ENCODE measurements around the gene PTGIS.

PTGIS gene

GRCh38 chr20:49480236-49480635 lies 87.7 kb downstream of the PTGIS start:
- H3K27me3 ChIP-seq (ENCODE audit: control insufficient read depth, insufficient read depth, low read length): peaks cover 28% of the 10 kb centered on the region
- H3K9me3 ChIP-seq (ENCODE audit: control insufficient read depth, low read depth, low read length): no peaks in the 10 kb centered on the region
- H3K4me3 ChIP-seq (ENCODE audit: low read length): no peak overlapping the region
- no peaks in the 10 kb centered on the region for H3K4me1 ChIP-seq (ENCODE audit: control insufficient read depth, low read depth, low read length)
- no peak overlapping the region for H3K9ac ChIP-seq (ENCODE audit: low read length)
- no peaks in the 10 kb centered on the region for H3K36me3 ChIP-seq (ENCODE audit: control insufficient read depth, low read depth, low read length)
- H3K27ac ChIP-seq (ENCODE audit: low read length): no peak overlapping the region

GRCh38 chr20:49479785-49480184 lies 88.2 kb downstream of the PTGIS start:
- no peaks in the 10 kb centered on the region for H3K9me3 ChIP-seq (ENCODE audit: control insufficient read depth, low read depth, low read length)
- H3K36me3 ChIP-seq (ENCODE audit: control insufficient read depth, low read depth, low read length): no peaks in the 10 kb centered on the region
- H3K27ac ChIP-seq (ENCODE audit: low read length): no peak overlapping the region
- no peak overlapping the region for H3K9ac ChIP-seq (ENCODE audit: low read length)
- no peaks in the 10 kb centered on the region for H3K4me1 ChIP-seq (ENCODE audit: control insufficient read depth, low read depth, low read length)
- H3K4me3 ChIP-seq (ENCODE audit: low read length): no peak overlapping the region
- peaks cover 24% of the 10 kb centered on the region for H3K27me3 ChIP-seq (ENCODE audit: control insufficient read depth, insufficient read depth, low read length)

GRCh38 chr20:49478754-49479689 lies 88.9 kb downstream of the PTGIS start:
- no peak overlapping the region for H3K4me3 ChIP-seq (ENCODE audit: low read length)
- no peak overlapping the region for H3K27ac ChIP-seq (ENCODE audit: low read length)
- peaks cover 18% of the 10 kb centered on the region for H3K27me3 ChIP-seq (ENCODE audit: control insufficient read depth, insufficient read depth, low read length)
- H3K9ac ChIP-seq (ENCODE audit: low read length): no peak overlapping the region
- H3K4me1 ChIP-seq (ENCODE audit: control insufficient read depth, low read depth, low read length): no peaks in the 10 kb centered on the region
- H3K36me3 ChIP-seq (ENCODE audit: control insufficient read depth, low read depth, low read length): no peaks in the 10 kb centered on the region
- no peaks in the 10 kb centered on the region for H3K9me3 ChIP-seq (ENCODE audit: control insufficient read depth, low read depth, low read length)

- no peak overlapping the region for H3K4me3 ChIP-seq (ENCODE audit: low read length)
- H3K4me1 ChIP-seq (ENCODE audit: control insufficient read depth, low read depth, low read length): no peaks in the 10 kb centered on the region
- no peak overlapping the region for H3K27ac ChIP-seq (ENCODE audit: low read length)
- H3K27me3 ChIP-seq (ENCODE audit: control insufficient read depth, insufficient read depth, low read length): peaks cover 14% of the 10 kb centered on the region
- no peaks in the 10 kb centered on the region for H3K36me3 ChIP-seq (ENCODE audit: control insufficient read depth, low read depth, low read length)
- no peak overlapping the region for H3K9ac ChIP-seq (ENCODE audit: low read length)
- H3K9me3 ChIP-seq (ENCODE audit: control insufficient read depth, low read depth, low read length): no peaks in the 10 kb centered on the region
These were observed 89.7 kb downstream of the PTGIS start for GRCh38 chr20:49478266-49478665.

- Histone ChIP-seq H3K4me1 (ENCODE audit: control insufficient read depth, low read depth, low read length) (no peaks in the 10 kb centered on the region), H3K9ac (ENCODE audit: low read length) (no peak overlapping the region), H3K27me3 (ENCODE audit: control insufficient read depth, insufficient read depth, low read length) (peaks cover 9% of the 10 kb centered on the region), H3K4me3 (ENCODE audit: low read length) (no peak overlapping the region), H3K36me3 (ENCODE audit: control insufficient read depth, low read depth, low read length) (no peaks in the 10 kb centered on the region), H3K27ac (ENCODE audit: low read length) (no peak overlapping the region), H3K9me3 (ENCODE audit: control insufficient read depth, low read depth, low read length) (no peaks in the 10 kb centered on the region)
These were observed 90.7 kb downstream of the PTGIS start for GRCh38 chr20:49477200-49477599.

GRCh38 chr20:49476016-49476355 lies 92.0 kb downstream of the PTGIS start:
- Histone ChIP-seq H3K27ac (ENCODE audit: low read length) (no peak overlapping the region), H3K9me3 (ENCODE audit: control insufficient read depth, low read depth, low read length) (no peaks in the 10 kb centered on the region), H3K4me3 (ENCODE audit: low read length) (no peak overlapping the region), H3K9ac (ENCODE audit: low read length) (no peak overlapping the region), H3K4me1 (ENCODE audit: control insufficient read depth, low read depth, low read length) (no peaks in the 10 kb centered on the region), H3K27me3 (ENCODE audit: control insufficient read depth, insufficient read depth, low read length) (no peaks in the 10 kb centered on the region), H3K36me3 (ENCODE audit: control insufficient read depth, low read depth, low read length) (no peaks in the 10 kb centered on the region)

- Histone ChIP-seq H3K9me3 (ENCODE audit: control insufficient read depth, low read depth, low read length) (no peaks in the 10 kb centered on the region), H3K4me1 (ENCODE audit: control insufficient read depth, low read depth, low read length) (no peaks in the 10 kb centered on the region), H3K36me3 (ENCODE audit: control insufficient read depth, low read depth, low read length) (no peaks in the 10 kb centered on the region), H3K27me3 (ENCODE audit: control insufficient read depth, insufficient read depth, low read length) (no peaks in the 10 kb centered on the region), H3K27ac (ENCODE audit: low read length) (no peak overlapping the region), H3K9ac (ENCODE audit: low read length) (no peak overlapping the region), H3K4me3 (ENCODE audit: low read length) (no peak overlapping the region)
These were observed 92.5 kb downstream of the PTGIS start for GRCh38 chr20:49475292-49476015.

GRCh38 chr20:49471397-49471796 lies 96.5 kb downstream of the PTGIS start:
- H3K9me3 ChIP-seq (ENCODE audit: control insufficient read depth, low read depth, low read length): no peaks in the 10 kb centered on the region
- H3K36me3 ChIP-seq (ENCODE audit: control insufficient read depth, low read depth, low read length): no peaks in the 10 kb centered on the region
- H3K9ac ChIP-seq (ENCODE audit: low read length): no peak overlapping the region
- H3K4me3 ChIP-seq (ENCODE audit: low read length): no peak overlapping the region
- H3K27me3 ChIP-seq (ENCODE audit: control insufficient read depth, insufficient read depth, low read length): no peaks in the 10 kb centered on the region
- H3K27ac ChIP-seq (ENCODE audit: low read length): no peak overlapping the region
- no peaks in the 10 kb centered on the region for H3K4me1 ChIP-seq (ENCODE audit: control insufficient read depth, low read depth, low read length)

- Histone ChIP-seq H3K36me3 (ENCODE audit: control insufficient read depth, low read depth, low read length) (no peaks in the 10 kb centered on the region), H3K27ac (ENCODE audit: low read length) (no peak overlapping the region), H3K27me3 (ENCODE audit: control insufficient read depth, insufficient read depth, low read length) (no peaks in the 10 kb centered on the region), H3K4me3 (ENCODE audit: low read length) (no peak overlapping the region), H3K9ac (ENCODE audit: low read length) (no peak overlapping the region), H3K9me3 (ENCODE audit: control insufficient read depth, low read depth, low read length) (no peaks in the 10 kb centered on the region), H3K4me1 (ENCODE audit: control insufficient read depth, low read depth, low read length) (no peaks in the 10 kb centered on the region)
These were observed 97.0 kb downstream of the PTGIS start for GRCh38 chr20:49470922-49471321.

- no peaks in the 10 kb centered on the region for H3K27me3 ChIP-seq (ENCODE audit: control insufficient read depth, insufficient read depth, low read length)
- H3K9me3 ChIP-seq (ENCODE audit: control insufficient read depth, low read depth, low read length): no peaks in the 10 kb centered on the region
- H3K4me1 ChIP-seq (ENCODE audit: control insufficient read depth, low read depth, low read length): no peaks in the 10 kb centered on the region
- no peak overlapping the region for H3K27ac ChIP-seq (ENCODE audit: low read length)
- H3K4me3 ChIP-seq (ENCODE audit: low read length): no peak overlapping the region
- no peak overlapping the region for H3K9ac ChIP-seq (ENCODE audit: low read length)
- no peaks in the 10 kb centered on the region for H3K36me3 ChIP-seq (ENCODE audit: control insufficient read depth, low read depth, low read length)
These were observed 98.9 kb downstream of the PTGIS start for GRCh38 chr20:49469060-49469459.

- no peaks in the 10 kb centered on the region for H3K27me3 ChIP-seq (ENCODE audit: control insufficient read depth, insufficient read depth, low read length)
- no peaks in the 10 kb centered on the region for H3K4me1 ChIP-seq (ENCODE audit: control insufficient read depth, low read depth, low read length)
- H3K4me3 ChIP-seq (ENCODE audit: low read length): no peak overlapping the region
- H3K27ac ChIP-seq (ENCODE audit: low read length): no peak overlapping the region
- no peaks in the 10 kb centered on the region for H3K9me3 ChIP-seq (ENCODE audit: control insufficient read depth, low read depth, low read length)
- no peaks in the 10 kb centered on the region for H3K36me3 ChIP-seq (ENCODE audit: control insufficient read depth, low read depth, low read length)
- H3K9ac ChIP-seq (ENCODE audit: low read length): no peak overlapping the region
These were observed 99.5 kb downstream of the PTGIS start for GRCh38 chr20:49468412-49468811.

All from iPS-18a (cell line).